Activated CD4-positive, alpha-beta T cell treated with anti-CD3 and anti-CD28 coated beads, Interleukin-2, amount 10 ng/mL, durations not matched to agents 7 days and 5 days (primary cell): ENCODE results near the gene AMMECR1. TPM values are rescaled to one million over a fixed set of nuclear protein-coding genes. Genes with fewer than 3 reads are reported as not detected.

Experiments used
- CTCF ChIA-PET: fragments of 350-600 bp; sonication (Branson Sonifier 250); formaldehyde crosslinking; loops from one replicate; lab custom pipeline; 2021; ENCODE audit warnings: antibody characterized with exemption; lab: Charles Lee
- POLR2A ChIA-PET: fragments of 350-600 bp; sonication (Branson Sonifier 250); formaldehyde crosslinking; loops from one replicate; lab custom pipeline; 2021; ENCODE audit warnings: antibody characterized with exemption; lab: Charles Lee
- DNase-seq: peaks from one replicate; pipeline ENCODE4 v3.0.0-alpha.2; 2020
- H3K27ac Mint-ChIP-seq: one replicate; pipeline ENCODE4 v1.8.0; 2021; ENCODE audit warnings: mild to moderate bottlenecking, moderate library complexity, mixed read lengths
- H3K27me3 Mint-ChIP-seq: one replicate; pipeline ENCODE4 v1.8.0; 2021; ENCODE audit warnings: mixed read lengths
- H3K36me3 Mint-ChIP-seq: one replicate; pipeline ENCODE4 v1.8.0; 2021; ENCODE audit warnings: low read depth, mixed read lengths
- H3K4me1 Mint-ChIP-seq: one replicate; pipeline ENCODE4 v1.8.0; 2021; ENCODE audit warnings: mixed read lengths
- H3K4me3 Mint-ChIP-seq: one replicate; pipeline ENCODE4 v1.8.0; 2021; ENCODE audit warnings: mild to moderate bottlenecking, moderate library complexity, mixed read lengths
- H3K9me3 Mint-ChIP-seq: one replicate; pipeline ENCODE4 v1.8.0; 2021; ENCODE audit warnings: mixed read lengths
- total RNA-seq, 2 experiments: library from RNA; stranded (reverse); gene quantifications; one replicate each; pipeline ENCODE4 v1.2.3, GENCODE V29; 2021

AMMECR1 gene
- total RNA-seq, 2 experiments from 2014 or later: 8.6 to 9.9 TPM

- Mint-ChIP-seq H3K27ac (no peak overlapping the region), H3K4me3 (no peak overlapping the region), H3K27me3 (no peaks in the 10 kb centered on the region), H3K9me3 (peaks cover 7% of the 10 kb centered on the region), H3K4me1 (peaks cover 5% of the 10 kb centered on the region), H3K36me3 (peaks cover 17% of the 10 kb centered on the region)
- ChIA-PET CTCF (no interaction called here), POLR2A (no interaction called here)
- DNase-seq: no peak
These were observed 13.0 kb downstream of the AMMECR1 start for GRCh38 chrX:110304884-110305283.

- no peaks in the 10 kb centered on the region for H3K27me3 Mint-ChIP-seq
- H3K4me3 Mint-ChIP-seq: no peak overlapping the region
- DNase-seq: no peak
- no peak overlapping the region for H3K27ac Mint-ChIP-seq
- peaks cover 5% of the 10 kb centered on the region for H3K4me1 Mint-ChIP-seq
- H3K36me3 Mint-ChIP-seq: peaks cover 17% of the 10 kb centered on the region
- CTCF ChIA-PET: no interaction called here
- POLR2A ChIA-PET: no interaction called here
- peaks cover 7% of the 10 kb centered on the region for H3K9me3 Mint-ChIP-seq
These were observed 13.5 kb downstream of the AMMECR1 start for GRCh38 chrX:110304371-110304770.

- DNase-seq: no peak
- Mint-ChIP-seq H3K36me3 (peaks cover 11% of the 10 kb centered on the region), H3K9me3 (peaks cover 7% of the 10 kb centered on the region), H3K4me3 (no peak overlapping the region), H3K27me3 (no peaks in the 10 kb centered on the region), H3K27ac (no peak overlapping the region), H3K4me1 (peaks cover 5% of the 10 kb centered on the region)
- POLR2A ChIA-PET: no interaction called here
- CTCF ChIA-PET: no interaction called here
These were observed 14.9 kb downstream of the AMMECR1 start for GRCh38 chrX:110302975-110303374.

- H3K9me3 Mint-ChIP-seq: peaks cover 9% of the 10 kb centered on the region
- H3K27me3 Mint-ChIP-seq: no peaks in the 10 kb centered on the region
- H3K4me1 Mint-ChIP-seq: peaks cover 5% of the 10 kb centered on the region
- peaks cover 11% of the 10 kb centered on the region for H3K36me3 Mint-ChIP-seq
- no peak for DNase-seq
- CTCF ChIA-PET: no interaction called here
- H3K27ac Mint-ChIP-seq: no peak overlapping the region
- H3K4me3 Mint-ChIP-seq: no peak overlapping the region
- POLR2A ChIA-PET: no interaction called here
These were observed 16.7 kb downstream of the AMMECR1 start for GRCh38 chrX:110301194-110301593.

- no peak overlapping the region for H3K4me3 Mint-ChIP-seq
- peaks cover 4% of the 10 kb centered on the region for H3K36me3 Mint-ChIP-seq
- no peak overlapping the region for H3K27ac Mint-ChIP-seq
- H3K27me3 Mint-ChIP-seq: no peaks in the 10 kb centered on the region
- H3K4me1 Mint-ChIP-seq: no peaks in the 10 kb centered on the region
- peaks cover 2% of the 10 kb centered on the region for H3K9me3 Mint-ChIP-seq
- ChIA-PET CTCF (interaction anchor here (1.3 kb wide), 1 partner anchor 25 kb away, joined by 3 read pairs; no protein-coding TSS in a partner anchor), POLR2A (no interaction called here)
- no peak for DNase-seq
These were observed 23.8 kb downstream of the AMMECR1 start for GRCh38 chrX:110294087-110294486.

- H3K9me3 Mint-ChIP-seq: peaks cover 2% of the 10 kb centered on the region
- no peak for DNase-seq
- H3K4me1 Mint-ChIP-seq: no peaks in the 10 kb centered on the region
- CTCF ChIA-PET: interaction anchor here (1.0 to 1.3 kb wide), 2 partner anchors 10 to 24 kb away, joined by 3 read pairs; no protein-coding TSS in a partner anchor
- H3K36me3 Mint-ChIP-seq: peaks cover 4% of the 10 kb centered on the region
- no peak overlapping the region for H3K4me3 Mint-ChIP-seq
- H3K27me3 Mint-ChIP-seq: no peaks in the 10 kb centered on the region
- POLR2A ChIA-PET: no interaction called here
- no peak overlapping the region for H3K27ac Mint-ChIP-seq
These were observed 24.2 kb downstream of the AMMECR1 start for GRCh38 chrX:110293658-110294057.

GRCh38 chrX:110287605-110288004 lies 30.3 kb downstream of the AMMECR1 start:
- H3K27me3 Mint-ChIP-seq: no peaks in the 10 kb centered on the region
- no peak overlapping the region for H3K27ac Mint-ChIP-seq
- ChIA-PET CTCF (no interaction called here), POLR2A (no interaction called here)
- H3K4me1 Mint-ChIP-seq: peaks cover 2% of the 10 kb centered on the region
- peaks cover 8% of the 10 kb centered on the region for H3K9me3 Mint-ChIP-seq
- H3K4me3 Mint-ChIP-seq: no peak overlapping the region
- H3K36me3 Mint-ChIP-seq: peaks cover 4% of the 10 kb centered on the region
- DNase-seq: no peak

GRCh38 chrX:110286106-110286505 lies 31.8 kb downstream of the AMMECR1 start:
- Mint-ChIP-seq H3K4me1 (peaks cover 2% of the 10 kb centered on the region), H3K27me3 (no peaks in the 10 kb centered on the region), H3K36me3 (peaks cover 2% of the 10 kb centered on the region), H3K4me3 (no peak overlapping the region), H3K9me3 (peaks cover 8% of the 10 kb centered on the region), H3K27ac (no peak overlapping the region)
- no peak for DNase-seq
- ChIA-PET CTCF (no interaction called here), POLR2A (no interaction called here)

- Mint-ChIP-seq H3K4me3 (no peak overlapping the region), H3K9me3 (peaks cover 8% of the 10 kb centered on the region), H3K27ac (no peak overlapping the region), H3K27me3 (no peaks in the 10 kb centered on the region), H3K4me1 (peaks cover 2% of the 10 kb centered on the region), H3K36me3 (no peaks in the 10 kb centered on the region)
- ChIA-PET POLR2A (no interaction called here), CTCF (interaction anchor here (1.1 kb wide), 1 partner anchor 9 kb away, joined by 3 read pairs; no protein-coding TSS in a partner anchor)
- DNase-seq: no peak
These were observed 33.7 kb downstream of the AMMECR1 start for GRCh38 chrX:110284159-110284558.

GRCh38 chrX:110282922-110283321 lies 35.0 kb downstream of the AMMECR1 start:
- Mint-ChIP-seq H3K27ac (no peak overlapping the region), H3K36me3 (no peaks in the 10 kb centered on the region), H3K27me3 (no peaks in the 10 kb centered on the region), H3K4me3 (no peak overlapping the region), H3K4me1 (peaks cover 6% of the 10 kb centered on the region), H3K9me3 (peaks cover 8% of the 10 kb centered on the region)
- DNase-seq: no peak
- CTCF ChIA-PET: no interaction called here
- POLR2A ChIA-PET: no interaction called here

- no peak overlapping the region for H3K4me3 Mint-ChIP-seq
- H3K4me1 Mint-ChIP-seq: peaks cover 6% of the 10 kb centered on the region
- H3K9me3 Mint-ChIP-seq: peaks cover 8% of the 10 kb centered on the region
- no peak for DNase-seq
- no peaks in the 10 kb centered on the region for H3K36me3 Mint-ChIP-seq
- H3K27ac Mint-ChIP-seq: no peak overlapping the region
- POLR2A ChIA-PET: no interaction called here
- CTCF ChIA-PET: no interaction called here
- H3K27me3 Mint-ChIP-seq: no peaks in the 10 kb centered on the region
These were observed 36.5 kb downstream of the AMMECR1 start for GRCh38 chrX:110281377-110281776.

GRCh38 chrX:110280954-110281353 lies 36.9 kb downstream of the AMMECR1 start:
- Mint-ChIP-seq H3K27ac (no peak overlapping the region), H3K9me3 (peaks cover 8% of the 10 kb centered on the region), H3K4me3 (no peak overlapping the region), H3K36me3 (no peaks in the 10 kb centered on the region), H3K4me1 (peaks cover 6% of the 10 kb centered on the region), H3K27me3 (no peaks in the 10 kb centered on the region)
- ChIA-PET POLR2A (no interaction called here), CTCF (interaction anchor here (1.1 kb wide), 1 partner anchor 17 kb away, joined by 3 read pairs; no protein-coding TSS in a partner anchor)
- no peak for DNase-seq

GRCh38 chrX:110277609-110278008 lies 40.3 kb downstream of the AMMECR1 start:
- Mint-ChIP-seq H3K36me3 (no peaks in the 10 kb centered on the region), H3K4me1 (peaks cover 3% of the 10 kb centered on the region), H3K9me3 (no peaks in the 10 kb centered on the region), H3K27ac (no peak overlapping the region), H3K4me3 (no peak overlapping the region), H3K27me3 (no peaks in the 10 kb centered on the region)
- ChIA-PET CTCF (no interaction called here), POLR2A (no interaction called here)
- no peak for DNase-seq

GRCh38 chrX:110276778-110277177 lies 41.1 kb downstream of the AMMECR1 start:
- Mint-ChIP-seq H3K36me3 (no peaks in the 10 kb centered on the region), H3K4me3 (no peak overlapping the region), H3K4me1 (peaks cover 3% of the 10 kb centered on the region), H3K27ac (no peak overlapping the region), H3K9me3 (no peaks in the 10 kb centered on the region), H3K27me3 (no peaks in the 10 kb centered on the region)
- ChIA-PET POLR2A (no interaction called here), CTCF (no interaction called here)
- no peak for DNase-seq
